GM18517 (cell line): Measurements from ENCODE around the gene ERI3.

Experiments
- ATAC-seq: cut with Tn5 transposase; IDR thresholded peaks from one replicate; pipeline ENCODE4 v1.9.1; 2021; ENCODE audit warnings: mild to moderate bottlenecking, moderate library complexity; ENCODE audit not compliant: unreplicated experiment

ERI3 gene

DNA sequence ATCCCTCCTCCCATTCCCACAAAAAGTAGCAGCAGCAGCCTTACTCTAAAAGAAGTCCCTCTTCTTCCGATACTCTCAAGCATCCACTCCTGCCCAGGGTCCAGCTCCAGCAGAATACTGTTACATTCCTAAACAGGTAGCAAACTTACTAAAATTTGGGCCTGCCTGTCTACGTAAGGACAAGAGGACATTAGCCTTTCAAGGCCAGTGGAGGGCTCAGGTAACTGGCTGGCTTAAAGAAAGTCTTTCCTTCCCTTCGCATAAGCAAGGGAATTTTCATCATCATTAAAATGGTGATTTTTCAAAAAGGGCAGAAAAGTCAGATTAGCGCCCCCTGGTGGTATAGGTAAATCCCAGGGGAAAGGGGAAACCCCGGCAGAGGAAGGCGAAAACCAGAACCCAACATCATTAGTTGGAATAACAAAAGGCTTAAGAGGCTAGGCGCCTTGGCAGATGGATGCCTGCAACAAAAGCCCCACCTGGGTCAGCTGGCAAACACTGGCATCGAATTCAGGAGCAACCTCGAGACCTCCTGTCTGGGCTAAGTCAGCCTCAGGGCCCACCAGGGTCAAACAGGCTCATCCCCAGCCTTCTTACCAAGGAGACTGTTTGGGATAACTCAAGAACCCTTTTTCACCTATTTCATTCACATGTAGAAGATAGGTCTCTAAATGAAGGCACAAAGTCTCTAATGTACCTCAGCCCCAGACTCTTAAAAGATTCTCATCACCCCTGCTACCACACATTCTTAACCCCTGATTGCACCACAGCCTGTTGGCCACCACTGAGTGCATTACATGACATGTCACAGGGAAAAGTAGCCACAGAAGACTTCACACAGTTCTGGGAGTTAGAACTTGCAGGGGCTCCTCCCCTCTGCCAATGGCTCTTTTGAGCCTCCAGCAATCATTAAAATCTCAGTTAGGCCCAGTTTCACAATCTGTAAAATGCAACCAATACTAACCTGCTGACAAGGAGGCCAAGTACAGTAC, 36.7 kb downstream of the ERI3 start:
- ATAC-seq = no peak

DNA sequence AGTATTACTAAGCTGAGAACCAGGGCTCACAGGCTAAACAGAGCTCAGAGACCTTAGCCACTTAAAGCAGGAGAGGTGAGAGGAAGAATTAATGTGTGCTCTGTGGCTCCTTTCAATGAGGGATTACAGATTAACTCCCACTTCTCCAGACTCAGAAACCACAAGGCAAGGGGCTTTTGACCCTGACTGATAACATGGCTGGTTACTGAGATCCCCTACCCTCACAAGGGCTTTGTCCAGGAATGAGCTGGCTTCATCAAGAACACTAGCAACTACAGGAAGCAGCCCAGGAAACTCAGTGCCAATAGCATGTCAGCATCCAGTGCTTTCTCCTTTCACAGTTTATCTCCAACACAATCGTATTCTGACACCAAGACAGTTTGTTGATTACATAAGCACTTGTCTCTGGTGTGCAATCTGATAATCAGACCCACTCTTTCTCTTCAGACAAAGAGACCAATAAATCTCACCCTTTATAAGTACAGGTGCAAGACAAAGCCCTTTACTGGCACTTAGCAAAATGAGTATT, 38.8 kb downstream of the ERI3 start:
- ATAC-seq = no peak

DNA sequence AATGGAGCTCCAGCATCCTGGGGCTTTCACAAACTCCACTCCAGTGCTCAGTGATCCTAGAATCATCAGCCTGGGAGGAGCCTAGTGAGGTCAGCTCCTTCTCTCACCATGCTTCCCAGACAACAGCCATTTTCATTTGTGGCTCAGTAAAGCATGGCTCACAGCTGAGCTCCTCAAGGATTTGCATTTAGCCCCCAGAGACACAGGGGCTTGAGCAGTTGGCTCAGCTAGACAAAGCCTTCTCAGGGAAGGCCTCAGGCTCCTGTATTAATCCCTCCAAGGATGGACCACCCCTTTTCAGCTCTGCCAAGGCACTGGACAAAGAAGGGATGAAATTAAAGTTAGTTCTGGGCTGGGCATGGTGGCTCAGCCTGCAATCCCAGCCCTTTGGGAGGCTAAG, 39.5 kb downstream of the ERI3 start:
- ATAC-seq = no peak

DNA sequence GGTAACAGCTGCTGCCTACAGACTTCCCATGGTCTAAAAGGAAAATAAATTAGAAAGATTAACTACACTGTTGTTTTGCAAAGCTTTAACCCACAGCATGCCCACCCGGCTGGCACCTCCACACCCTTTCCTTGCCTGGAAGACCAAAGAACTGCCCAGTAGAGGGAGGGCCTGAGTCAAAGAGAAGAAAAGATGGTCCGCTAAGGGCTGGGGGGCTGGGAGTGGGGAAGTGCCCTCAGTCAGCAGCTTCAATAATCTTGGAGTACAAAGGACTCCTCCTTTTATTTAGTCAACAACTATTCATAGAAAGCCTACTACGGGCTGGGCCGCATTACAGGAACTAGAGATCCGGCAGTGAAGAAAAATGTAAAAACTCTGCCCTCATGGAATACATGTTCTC, 40.6 kb downstream of the ERI3 start:
- no peak for ATAC-seq

DNA sequence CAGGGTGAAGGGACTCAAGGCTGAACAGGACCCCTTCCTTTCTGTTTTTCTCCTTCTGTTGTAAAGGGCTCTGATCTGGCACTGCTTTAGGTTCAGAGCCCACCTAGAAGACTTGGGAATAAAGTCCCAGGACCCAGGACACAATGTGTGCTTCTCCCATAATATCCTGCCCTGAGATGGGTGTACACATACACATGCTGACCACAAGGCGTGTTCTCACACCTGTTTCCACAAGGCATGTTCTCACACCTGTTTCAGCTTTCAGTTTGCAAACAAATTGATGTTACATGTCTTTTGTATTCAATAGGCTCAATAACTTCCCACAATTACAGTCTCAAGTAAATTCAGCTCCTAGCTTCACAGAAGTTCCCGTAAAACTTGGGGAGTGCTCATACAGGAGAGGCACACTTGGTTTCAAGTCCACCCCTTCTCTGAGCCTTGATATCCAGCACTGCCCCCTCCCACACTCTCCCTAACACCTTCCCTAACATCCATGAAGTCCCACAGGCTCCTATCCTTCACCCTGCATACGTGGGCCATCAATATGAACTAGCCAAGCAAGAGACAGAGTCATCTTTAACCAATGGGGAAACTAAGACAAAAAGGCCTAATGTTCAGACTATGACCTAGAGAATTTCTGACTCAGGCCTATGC, 41.7 kb downstream of the ERI3 start:
- ATAC-seq = no peak

DNA sequence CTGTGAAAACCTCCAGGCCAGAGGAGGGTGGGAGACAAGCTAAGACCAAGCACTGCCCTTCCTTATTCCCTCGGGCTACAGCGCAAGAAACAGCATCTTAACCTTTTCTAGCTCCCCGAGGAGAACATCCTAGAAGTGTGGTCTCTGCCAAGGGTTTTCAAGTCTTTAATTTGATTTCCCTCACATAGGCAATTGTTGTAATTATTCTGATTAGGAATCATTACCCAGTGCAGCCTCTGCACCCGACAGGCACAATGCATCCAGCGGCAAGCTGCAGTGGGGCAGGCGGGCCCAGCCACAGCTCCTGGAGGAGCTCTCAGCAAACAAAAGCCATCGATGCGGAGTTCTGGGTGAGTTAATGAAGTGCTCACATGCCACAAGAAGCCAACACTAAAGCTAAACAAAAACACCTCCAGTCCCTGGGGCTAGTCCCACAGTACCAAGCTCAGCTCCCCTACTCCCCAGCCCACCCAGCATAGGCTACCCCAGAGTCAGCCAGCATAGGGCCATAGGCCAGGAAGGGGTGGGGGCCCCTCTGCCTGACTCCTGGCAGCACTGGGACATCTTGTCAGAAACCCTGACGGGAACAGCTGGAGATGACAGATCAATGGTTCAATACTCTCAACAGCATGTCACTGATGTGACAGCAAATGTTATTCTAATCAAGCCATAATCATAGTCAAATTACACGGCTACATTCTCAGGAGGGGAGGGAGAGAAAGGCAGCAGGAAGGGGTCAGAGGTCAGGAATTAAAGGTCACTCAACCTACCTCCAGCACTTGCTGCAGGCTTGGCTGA, 42.5 kb downstream of the ERI3 start:
- no peak for ATAC-seq

DNA sequence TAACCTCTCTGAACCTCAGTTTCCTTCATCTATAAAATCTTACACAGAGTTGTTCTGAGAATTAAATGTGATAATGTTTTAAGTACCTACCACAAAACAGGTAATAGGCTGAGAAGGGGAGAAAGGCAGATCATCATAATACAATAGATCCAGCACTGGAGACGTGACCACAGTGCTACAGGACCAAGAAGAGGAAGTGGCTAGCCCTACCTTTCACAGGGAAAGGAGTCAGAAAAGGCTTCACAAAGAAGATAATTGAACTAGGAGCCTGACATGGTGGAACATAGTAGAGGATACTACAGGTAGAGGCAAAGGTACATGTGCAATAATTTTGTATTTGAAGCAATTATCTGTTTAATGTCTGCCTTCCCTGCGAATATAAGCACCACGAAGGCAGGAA, 45.1 kb downstream of the ERI3 start:
- no peak for ATAC-seq

DNA sequence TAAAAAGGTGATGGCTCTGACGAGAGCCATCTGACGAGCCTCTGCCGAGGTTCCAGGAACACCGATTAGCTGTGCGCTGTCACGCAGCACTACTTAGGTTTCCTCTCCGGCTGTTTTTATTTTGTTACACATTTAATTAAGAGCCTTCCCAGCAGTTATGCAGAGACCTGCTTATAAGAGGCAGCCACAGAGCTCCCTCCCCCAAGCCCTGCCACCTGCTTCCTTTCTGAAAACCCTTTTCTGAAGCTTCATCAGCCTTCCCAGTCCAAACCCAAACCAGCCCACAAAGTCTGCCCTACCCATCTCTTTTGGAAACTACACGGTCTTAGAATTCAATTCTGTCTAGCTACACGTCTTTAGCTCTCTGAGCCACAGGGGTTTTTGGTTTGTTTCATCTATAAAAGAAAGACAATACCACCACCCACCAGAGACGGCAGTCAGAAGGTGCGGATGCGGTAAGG, 49.1 kb downstream of the ERI3 start:
- no peak for ATAC-seq

DNA sequence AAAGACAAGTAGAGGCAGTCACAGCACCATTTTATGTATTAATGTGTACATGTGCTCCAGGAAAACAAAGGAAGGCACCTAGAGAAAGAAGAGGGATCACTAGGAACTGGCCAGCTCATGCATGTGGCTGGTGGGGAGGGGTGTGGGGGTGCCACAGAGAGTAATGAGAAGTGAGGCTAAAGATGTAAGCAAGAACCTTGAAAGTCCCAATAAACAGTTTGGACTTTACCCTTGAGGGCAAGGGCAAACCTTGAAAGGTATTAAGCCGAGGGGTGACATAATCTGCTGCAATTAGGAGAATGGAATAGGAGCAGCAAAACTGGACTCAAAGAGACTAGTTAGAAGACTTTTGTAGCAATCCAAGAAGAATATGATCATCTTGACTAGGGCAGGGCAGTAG, 51.5 kb downstream of the ERI3 start:
- no peak for ATAC-seq

DNA sequence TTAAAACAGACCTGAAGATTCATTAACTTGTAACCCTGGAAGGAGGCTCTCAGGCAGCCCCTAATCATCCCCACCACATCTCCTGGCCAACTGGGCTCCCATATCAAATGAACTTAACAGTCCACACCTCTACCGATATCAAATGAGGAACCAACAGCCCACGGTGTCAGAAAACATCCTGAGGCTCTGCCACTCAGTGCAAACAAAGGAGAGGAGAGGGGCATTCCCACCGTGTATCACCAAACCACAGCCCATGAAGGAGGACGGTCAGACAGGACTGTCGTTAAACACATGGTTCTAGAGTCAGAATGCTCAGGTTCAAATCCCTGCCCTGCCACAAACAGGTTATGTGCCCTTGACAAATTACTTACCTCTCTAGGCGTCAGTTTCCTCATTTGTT, 52.5 kb downstream of the ERI3 start:
- no peak for ATAC-seq

DNA sequence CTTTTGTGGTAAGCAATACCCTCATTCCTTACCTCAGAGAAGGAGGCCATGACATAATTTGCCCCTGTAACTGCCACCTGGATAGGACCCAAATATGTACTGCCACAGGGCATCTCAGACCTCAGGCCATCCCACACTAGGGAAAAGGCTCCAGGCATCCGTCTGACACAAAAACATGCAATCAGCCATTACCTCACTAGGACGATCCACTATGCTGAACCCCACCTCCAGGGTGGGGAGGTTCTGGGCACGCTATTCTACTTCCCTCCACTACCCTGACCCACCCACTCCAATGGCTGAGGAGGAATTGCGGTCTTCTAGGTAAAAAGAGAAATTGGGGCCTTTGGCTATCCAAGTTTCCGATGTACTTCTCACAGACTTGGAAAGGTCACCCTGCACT, 53.6 kb downstream of the ERI3 start:
- no peak for ATAC-seq

DNA sequence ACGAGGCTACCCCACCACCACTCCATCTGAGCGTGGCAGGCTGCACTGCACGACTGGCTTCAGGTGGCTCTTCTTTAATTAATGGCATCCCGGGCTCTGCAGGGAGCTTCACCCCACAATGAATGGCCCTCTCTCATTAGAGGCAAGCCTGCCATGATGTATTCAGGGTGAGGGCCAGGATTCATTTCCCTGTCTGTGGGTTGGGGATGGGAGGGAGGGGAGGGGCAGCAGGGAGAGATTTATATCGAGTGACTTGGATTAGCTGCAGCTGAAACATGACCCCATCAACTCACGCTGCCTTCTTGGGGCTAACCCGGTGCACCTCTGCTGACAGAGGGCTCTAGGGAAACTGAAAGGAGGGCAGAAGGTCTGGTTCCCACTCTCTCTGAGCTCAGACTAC, 54.2 kb downstream of the ERI3 start:
- no peak for ATAC-seq

DNA sequence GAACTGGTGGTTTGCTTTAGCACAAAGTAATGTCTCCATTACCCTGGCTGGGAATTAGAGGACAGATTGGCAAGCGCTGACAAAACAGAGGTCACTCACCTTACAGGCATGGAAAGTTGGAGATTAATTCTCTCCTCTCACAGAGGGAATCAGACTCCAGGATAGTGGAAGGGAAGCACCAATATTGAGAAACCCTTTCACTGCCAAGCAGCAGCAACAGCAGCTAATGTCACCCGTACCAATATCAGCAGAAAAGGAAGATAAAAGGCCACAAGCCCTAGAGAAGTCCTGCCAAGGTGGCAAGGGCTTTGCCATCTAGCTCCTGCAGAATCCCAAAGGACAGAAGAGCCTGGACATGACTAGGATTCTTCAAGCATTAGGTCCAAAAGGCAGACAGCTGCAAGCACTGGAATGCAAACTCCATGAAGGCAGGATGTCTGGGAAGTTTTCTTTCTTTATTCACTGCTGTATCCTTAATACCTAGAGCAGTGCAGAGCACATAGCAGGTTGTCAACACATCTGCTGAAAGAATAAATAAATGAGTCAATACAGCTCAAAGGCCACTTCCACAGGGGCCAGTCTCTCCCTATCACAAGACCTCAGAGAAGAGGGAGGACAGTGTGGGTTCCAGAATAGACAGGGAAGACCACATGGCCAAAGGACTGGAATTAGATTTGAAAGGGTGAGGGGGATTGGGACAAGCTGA, 57.2 kb downstream of the ERI3 start:
- no peak for ATAC-seq

DNA sequence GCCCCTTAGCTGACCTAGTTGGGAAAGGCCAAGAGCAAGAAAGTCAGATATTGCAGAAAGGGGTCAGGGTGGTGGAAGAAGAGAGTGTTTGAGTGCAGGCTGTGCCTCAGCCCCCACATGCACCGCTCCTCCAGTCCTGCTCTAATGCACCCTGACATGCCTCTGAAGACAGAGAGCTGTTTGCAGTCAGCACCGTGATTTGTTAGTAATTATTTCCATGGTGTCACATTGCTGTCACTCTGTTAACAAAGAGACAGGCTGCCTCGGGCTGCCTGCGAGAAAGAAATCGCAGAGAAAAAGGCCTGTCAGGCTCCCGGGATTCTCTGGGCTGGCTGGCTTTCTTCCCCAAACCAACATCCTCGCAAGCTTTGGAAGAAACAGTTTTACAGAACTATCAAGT, 58.3 kb downstream of the ERI3 start:
- no peak for ATAC-seq

DNA sequence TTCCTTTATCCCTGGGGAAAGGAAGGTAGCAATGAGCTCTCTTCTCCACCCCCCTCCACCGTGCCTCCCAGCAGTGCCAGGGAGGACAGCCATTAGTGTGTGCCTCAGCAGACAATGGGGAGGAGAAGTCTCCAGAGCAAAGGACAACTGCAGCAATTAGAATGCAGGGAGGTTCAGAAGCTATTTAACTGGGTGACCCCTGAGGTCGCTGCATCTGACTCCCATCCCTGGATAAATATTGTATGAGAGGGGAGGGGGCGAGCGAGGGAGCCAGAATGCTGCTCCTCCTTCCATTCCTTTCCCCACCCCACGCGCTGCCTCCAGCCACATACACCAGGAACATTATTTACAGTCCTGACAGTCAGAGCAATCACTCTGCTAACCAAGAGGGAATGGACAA, 59.0 kb downstream of the ERI3 start:
- ATAC-seq = no peak

DNA sequence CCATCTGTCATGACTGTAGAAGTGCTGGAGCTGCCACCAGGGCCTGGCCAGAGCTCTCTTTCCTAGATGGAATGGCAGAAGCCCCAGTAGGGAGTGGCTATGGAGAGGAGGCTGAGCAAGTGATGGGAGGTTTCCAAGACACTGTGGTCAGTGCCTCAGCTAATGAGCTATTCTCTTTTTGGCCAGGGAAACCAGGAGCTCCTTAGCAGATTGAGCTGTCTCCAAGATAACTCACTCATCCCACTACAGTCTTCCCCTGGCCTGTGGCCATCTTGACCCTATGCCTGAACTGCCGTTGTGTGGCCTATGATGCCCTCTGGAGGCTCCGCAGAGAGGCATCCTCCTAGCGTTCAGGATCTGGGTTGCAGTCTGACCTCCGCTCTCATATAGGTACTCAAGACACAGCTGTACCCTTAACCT, 60.5 kb downstream of the ERI3 start:
- no peak for ATAC-seq

DNA sequence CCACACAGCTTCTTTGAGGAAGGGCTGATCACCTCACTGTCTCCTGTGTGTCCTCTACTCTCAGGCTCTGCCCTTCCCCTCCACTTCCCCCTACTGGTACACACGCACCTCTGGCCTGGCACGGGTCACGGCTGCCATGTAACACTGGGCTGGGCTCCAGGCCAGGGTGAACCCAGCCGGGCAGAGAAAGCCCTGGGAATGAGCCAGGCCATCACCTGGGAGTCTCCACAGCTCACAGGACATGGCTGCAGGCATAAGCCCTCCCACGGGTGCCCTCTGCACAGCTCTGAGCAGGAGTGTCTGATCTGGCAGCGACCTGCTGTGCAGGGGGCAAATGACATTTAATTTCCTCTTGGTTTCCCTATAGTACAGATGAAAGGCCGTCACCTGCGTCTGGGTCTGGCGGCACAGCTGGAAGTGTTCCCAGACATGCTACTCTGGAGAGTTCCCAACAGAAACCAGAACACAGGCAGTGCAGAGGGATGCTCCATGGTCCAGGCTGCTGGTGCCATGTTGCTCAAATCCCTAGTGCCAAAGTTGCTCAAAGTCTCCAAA, 61.2 kb downstream of the ERI3 start:
- ATAC-seq = no peak

DNA sequence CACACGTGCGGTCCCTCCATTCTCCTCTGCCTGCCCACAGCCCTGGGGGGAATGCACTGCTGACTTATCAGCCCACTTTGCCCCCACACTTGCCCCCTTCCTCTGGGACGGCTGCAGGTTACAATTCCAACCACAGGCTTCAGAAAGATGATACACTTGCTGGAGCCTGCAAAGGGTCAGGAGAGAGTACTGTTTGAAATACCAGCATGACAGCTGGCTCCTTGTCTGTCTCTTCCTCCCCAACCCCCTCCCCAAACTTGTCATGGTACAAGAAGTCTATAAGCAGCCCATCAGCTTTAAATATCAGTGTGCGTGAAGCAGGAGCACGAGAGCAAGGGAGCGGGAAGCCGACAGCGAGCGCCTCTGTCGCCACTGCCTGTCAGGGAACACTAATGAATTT, 62.4 kb downstream of the ERI3 start:
- no peak for ATAC-seq

DNA sequence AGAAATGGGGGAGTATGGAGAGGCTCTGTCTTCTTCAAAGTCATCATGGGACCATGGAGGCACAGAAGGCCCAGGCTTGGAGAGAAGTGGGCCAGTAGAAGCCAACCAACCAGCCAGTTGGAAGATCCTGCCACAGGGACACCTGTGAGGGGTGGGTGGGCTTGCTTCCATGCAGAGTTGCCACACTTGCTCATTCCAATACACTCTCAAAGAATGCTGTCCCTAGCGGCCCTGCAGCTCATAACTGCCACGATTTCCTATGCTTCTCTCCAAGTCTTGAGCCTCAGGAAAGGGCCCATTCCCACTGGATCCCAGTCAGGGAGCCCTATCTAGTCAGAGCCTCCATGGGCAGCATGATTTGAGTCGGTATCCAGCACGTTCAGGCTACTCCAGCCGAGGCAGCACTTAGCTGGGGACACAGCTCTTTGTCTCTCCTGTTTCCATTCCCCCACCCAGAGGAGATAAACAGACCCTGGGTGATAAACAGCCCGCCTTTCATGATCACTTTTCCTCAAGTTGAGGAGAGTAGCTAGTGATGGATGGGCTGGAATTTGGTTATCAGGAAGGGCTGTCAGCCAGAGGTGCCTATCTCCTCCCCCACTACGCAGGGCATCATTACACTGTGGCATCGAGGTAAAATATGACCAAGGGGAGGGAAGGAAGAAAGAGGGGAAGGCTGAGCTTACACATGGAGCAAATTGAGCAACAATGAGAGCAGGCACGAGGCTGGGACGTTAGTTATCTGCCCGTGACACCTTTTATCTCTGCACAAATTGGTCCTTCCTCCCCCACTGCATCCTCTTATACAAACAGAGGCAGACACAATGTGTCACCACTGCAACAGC, 64.6 kb downstream of the ERI3 start:
- ATAC-seq = no peak
